Measurements from ENCODE around the gene HES1. TPM values are rescaled to one million over a fixed set of nuclear protein-coding genes. Genes with fewer than 3 reads are reported as not detected.

HES1 gene
- total RNA-seq, 1 donor from 2014 or later, result 51.6 TPM

- Mint-ChIP-seq H3K4me1 (ENCODE audit: unreplicated experiment) (peaks cover 15% of the 10 kb centered on the region), H3K9me3 (ENCODE audit: unreplicated experiment) (no peaks in the 10 kb centered on the region), H3K4me3 (ENCODE audit: unreplicated experiment) (no peak overlapping the region), H3K36me3 (ENCODE audit: unreplicated experiment) (no peaks in the 10 kb centered on the region), H3K27me3 (ENCODE audit: unreplicated experiment) (peaks cover 63% of the 10 kb centered on the region), H3K27ac (ENCODE audit: unreplicated experiment) (no peak overlapping the region)
- DNase-seq (ENCODE audit: extremely low spot score, unreplicated experiment), result no peak
- TF ChIP-seq CTCF (IDR thresholded peaks at IDR 0.05), result no peak
Measured at GRCh38 chr3:194178669-194179068, 42.7 kb downstream of the HES1 start.

- peaks cover 59% of the 10 kb centered on the region for H3K27me3 Mint-ChIP-seq (ENCODE audit: unreplicated experiment)
- peaks cover 15% of the 10 kb centered on the region for H3K4me1 Mint-ChIP-seq (ENCODE audit: unreplicated experiment)
- no peak for DNase-seq (ENCODE audit: extremely low spot score, unreplicated experiment)
- H3K36me3 Mint-ChIP-seq (ENCODE audit: unreplicated experiment), result no peaks in the 10 kb centered on the region
- no peaks in the 10 kb centered on the region for H3K9me3 Mint-ChIP-seq (ENCODE audit: unreplicated experiment)
- H3K4me3 Mint-ChIP-seq (ENCODE audit: unreplicated experiment), result no peak overlapping the region
- no peak overlapping the region for H3K27ac Mint-ChIP-seq (ENCODE audit: unreplicated experiment)
- TF ChIP-seq CTCF (IDR thresholded peaks at IDR 0.05), result no peak
Measured at GRCh38 chr3:194180570-194180969, 44.6 kb downstream of the HES1 start.

GRCh38 chr3:194181612-194182529 is 45.9 kb downstream of the HES1 start:
- H3K27ac Mint-ChIP-seq (ENCODE audit: unreplicated experiment), result no peak overlapping the region
- H3K27me3 Mint-ChIP-seq (ENCODE audit: unreplicated experiment), result peaks cover 49% of the 10 kb centered on the region
- H3K4me1 Mint-ChIP-seq (ENCODE audit: unreplicated experiment), result peaks cover 6% of the 10 kb centered on the region
- no peak for DNase-seq (ENCODE audit: extremely low spot score, unreplicated experiment)
- H3K4me3 Mint-ChIP-seq (ENCODE audit: unreplicated experiment), result no peak overlapping the region
- H3K9me3 Mint-ChIP-seq (ENCODE audit: unreplicated experiment), result no peaks in the 10 kb centered on the region
- H3K36me3 Mint-ChIP-seq (ENCODE audit: unreplicated experiment), result no peaks in the 10 kb centered on the region
- TF ChIP-seq CTCF (IDR thresholded peaks at IDR 0.05), result no peak

- Mint-ChIP-seq H3K27me3 (ENCODE audit: unreplicated experiment) (peaks cover 38% of the 10 kb centered on the region), H3K27ac (ENCODE audit: unreplicated experiment) (no peak overlapping the region), H3K4me3 (ENCODE audit: unreplicated experiment) (no peak overlapping the region), H3K9me3 (ENCODE audit: unreplicated experiment) (no peaks in the 10 kb centered on the region), H3K36me3 (ENCODE audit: unreplicated experiment) (no peaks in the 10 kb centered on the region), H3K4me1 (ENCODE audit: unreplicated experiment) (peaks cover 6% of the 10 kb centered on the region)
- DNase-seq (ENCODE audit: extremely low spot score, unreplicated experiment), result no peak
- no peak for TF ChIP-seq CTCF (IDR thresholded peaks at IDR 0.05)
Measured at GRCh38 chr3:194183271-194183670, 47.3 kb downstream of the HES1 start.

- H3K36me3 Mint-ChIP-seq (ENCODE audit: unreplicated experiment), result no peaks in the 10 kb centered on the region
- DNase-seq (ENCODE audit: extremely low spot score, unreplicated experiment), result no peak
- H3K4me1 Mint-ChIP-seq (ENCODE audit: unreplicated experiment), result peaks cover 15% of the 10 kb centered on the region
- H3K27me3 Mint-ChIP-seq (ENCODE audit: unreplicated experiment), result peaks cover 30% of the 10 kb centered on the region
- H3K9me3 Mint-ChIP-seq (ENCODE audit: unreplicated experiment), result no peaks in the 10 kb centered on the region
- no peak overlapping the region for H3K4me3 Mint-ChIP-seq (ENCODE audit: unreplicated experiment)
- H3K27ac Mint-ChIP-seq (ENCODE audit: unreplicated experiment), result no peak overlapping the region
- TF ChIP-seq CTCF (IDR thresholded peaks at IDR 0.05), result no peak
Measured at GRCh38 chr3:194184265-194184751, 48.4 kb downstream of the HES1 start.
